Measurements from ENCODE around the gene EFNA4. TPM values are rescaled to one million over a fixed set of nuclear protein-coding genes. Genes with fewer than 3 reads are reported as not detected.
A peak's percentile ranks its signal among the peaks of the same experiment; 100 is the strongest.

Gene EFNA4
- polyA plus RNA-seq, 1 donor = 36.0 TPM

DNA sequence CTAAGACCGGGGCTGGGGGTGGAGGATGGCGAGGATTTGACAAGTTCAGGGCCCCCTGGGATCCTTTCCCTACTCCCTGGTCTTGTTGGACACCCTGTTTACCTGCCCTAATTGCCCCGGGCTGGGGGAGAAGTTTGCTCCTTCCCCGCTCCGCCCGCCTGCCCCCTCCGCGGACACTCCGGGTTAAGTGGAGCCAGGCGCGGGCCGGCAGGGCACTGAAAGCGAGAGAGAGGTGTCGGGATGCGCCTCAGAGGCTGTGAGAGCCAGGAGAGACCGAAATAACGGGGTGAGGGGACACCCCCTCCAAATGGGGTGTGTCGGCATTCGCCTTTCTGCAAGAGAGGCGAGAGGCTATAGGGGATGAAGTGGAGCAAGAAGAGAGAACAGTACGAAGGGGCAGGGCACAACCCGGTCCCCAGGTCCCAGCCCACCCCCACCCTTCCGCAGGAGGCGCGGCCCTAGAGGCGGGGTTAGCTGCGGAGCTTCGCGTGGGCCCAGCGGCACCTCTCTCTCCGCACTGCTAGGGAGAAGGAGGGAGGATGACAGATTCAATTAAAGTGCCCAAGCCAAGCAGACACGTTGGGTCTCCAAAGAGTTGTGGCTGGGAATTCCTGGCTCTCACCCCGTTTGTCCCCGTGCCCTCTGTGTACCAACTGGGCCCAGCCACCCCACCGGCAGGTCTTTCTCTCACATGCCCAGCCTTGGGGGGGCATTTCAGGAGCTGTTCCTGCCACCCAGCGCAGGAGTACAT lies 18.9 kb downstream of the EFNA4 start:
- H3K4me1 ChIP-seq (ENCODE audit: control insufficient read depth, insufficient read depth, low read length) = peaks cover 69% of the 10 kb centered on the region
- H3K36me3 ChIP-seq (ENCODE audit: control insufficient read depth, insufficient read depth, low read length) = no peaks in the 10 kb centered on the region
- no peak overlapping the region for H3K4me3 ChIP-seq (ENCODE audit: low read length)
- DNase-seq = no peak
- H3K27ac ChIP-seq (ENCODE audit: low read length) = no peak overlapping the region
- peaks cover 53% of the 10 kb centered on the region for H3K27me3 ChIP-seq (ENCODE audit: control insufficient read depth, insufficient read depth, low read length)
- peaks cover 13% of the 10 kb centered on the region for H3K9me3 ChIP-seq (ENCODE audit: control insufficient read depth, low read depth, low read length)
- no CpG with 5 or more reads among the region's 36 CpGs for WGBS (ENCODE audit: insufficient coverage, low lambda C conversion rate)

DNA sequence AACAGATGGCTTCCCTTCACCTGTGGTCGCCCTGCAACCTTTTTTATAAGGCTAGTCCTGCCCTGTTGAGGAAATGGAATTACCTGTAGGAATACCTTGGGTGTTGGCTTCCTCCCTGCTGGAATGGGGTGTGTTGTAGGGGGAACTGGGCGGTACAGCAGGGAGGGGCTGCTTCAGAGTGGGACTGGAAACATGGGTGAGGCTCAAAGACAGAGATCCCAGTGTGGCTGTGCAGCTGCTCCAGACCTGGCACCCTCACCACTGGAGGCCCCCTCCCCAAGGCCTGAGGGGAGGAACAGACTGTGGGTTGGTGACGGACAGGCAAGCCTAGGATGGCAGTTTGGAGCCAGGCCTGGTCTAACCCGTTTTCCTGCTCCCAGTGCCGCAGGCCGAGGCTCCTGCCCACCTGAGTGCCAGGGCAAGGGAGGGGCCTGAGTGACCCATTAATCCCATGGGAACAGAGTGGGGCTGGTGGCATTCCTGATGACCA lies 19.6 kb downstream of the EFNA4 start:
- Histone ChIP-seq H3K36me3 (ENCODE audit: control insufficient read depth, insufficient read depth, low read length) (no peaks in the 10 kb centered on the region), H3K4me1 (ENCODE audit: control insufficient read depth, insufficient read depth, low read length) (peaks cover 63% of the 10 kb centered on the region), H3K27me3 (ENCODE audit: control insufficient read depth, insufficient read depth, low read length) (peaks cover 53% of the 10 kb centered on the region), H3K9me3 (ENCODE audit: control insufficient read depth, low read depth, low read length) (peaks cover 13% of the 10 kb centered on the region), H3K4me3 (ENCODE audit: low read length) (no peak overlapping the region), H3K27ac (ENCODE audit: low read length) (no peak overlapping the region)
- no CpG with 5 or more reads among the region's 6 CpGs for WGBS (ENCODE audit: insufficient coverage, low lambda C conversion rate)
- peak; percentile 70 to 83 for DNase-seq

GRCh38 chr1:155083865-155084721 lies 20.6 kb downstream of the EFNA4 start:
- Histone ChIP-seq H3K9me3 (ENCODE audit: control insufficient read depth, low read depth, low read length) (peaks cover 13% of the 10 kb centered on the region), H3K4me3 (ENCODE audit: low read length) (peak overlapping the region; percentile 74), H3K27ac (ENCODE audit: low read length) (no peak overlapping the region), H3K36me3 (ENCODE audit: control insufficient read depth, insufficient read depth, low read length) (no peaks in the 10 kb centered on the region), H3K4me1 (ENCODE audit: control insufficient read depth, insufficient read depth, low read length) (peaks cover 56% of the 10 kb centered on the region), H3K27me3 (ENCODE audit: control insufficient read depth, insufficient read depth, low read length) (peaks cover 51% of the 10 kb centered on the region)
- WGBS (ENCODE audit: insufficient coverage, low lambda C conversion rate) = no CpG with 5 or more reads among the region's 21 CpGs
- DNase-seq = no peak

DNA sequence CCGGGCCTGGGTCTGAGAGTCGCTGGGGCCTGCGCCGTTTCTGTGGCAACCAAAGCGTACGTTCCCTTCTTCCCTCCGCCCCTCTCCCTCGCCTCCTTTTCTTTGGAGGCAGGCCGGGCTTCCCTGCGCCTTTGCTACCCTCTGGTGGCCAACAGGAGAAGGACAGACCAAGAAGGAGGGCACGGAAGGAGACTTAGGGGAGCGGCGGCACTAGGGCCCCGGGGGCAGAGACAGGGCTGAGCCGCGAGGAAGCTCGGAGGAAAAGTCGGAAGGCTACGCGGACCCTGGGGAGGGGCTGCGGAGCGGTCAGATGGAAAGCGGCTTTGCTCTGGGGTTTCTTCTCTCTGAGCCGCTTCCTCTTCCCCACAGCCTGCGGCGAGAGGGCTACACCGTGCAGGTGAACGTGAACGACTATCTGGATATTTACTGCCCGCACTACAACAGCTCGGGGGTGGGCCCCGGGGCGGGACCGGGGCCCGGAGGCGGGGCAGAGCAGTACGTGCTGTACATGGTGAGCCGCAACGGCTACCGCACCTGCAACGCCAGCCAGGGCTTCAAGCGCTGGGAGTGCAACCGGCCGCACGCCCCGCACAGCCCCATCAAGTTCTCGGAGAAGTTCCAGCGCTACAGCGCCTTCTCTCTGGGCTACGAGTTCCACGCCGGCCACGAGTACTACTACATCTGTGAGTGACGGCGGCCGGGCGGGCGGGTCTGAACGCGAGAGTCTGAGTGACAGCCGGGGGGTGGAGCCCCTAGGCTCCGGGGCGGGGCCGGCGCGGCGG lies 21.4 kb downstream of the EFNA4 start:
- no CpG with 5 or more reads among the region's 67 CpGs for WGBS (ENCODE audit: insufficient coverage, low lambda C conversion rate)
- Histone ChIP-seq H3K4me1 (ENCODE audit: control insufficient read depth, insufficient read depth, low read length) (peaks cover 51% of the 10 kb centered on the region), H3K27ac (ENCODE audit: low read length) (peak overlapping the region; percentile 91), H3K4me3 (ENCODE audit: low read length) (peak overlapping the region; percentile 74), H3K9me3 (ENCODE audit: control insufficient read depth, low read depth, low read length) (peaks cover 12% of the 10 kb centered on the region), H3K27me3 (ENCODE audit: control insufficient read depth, insufficient read depth, low read length) (peaks cover 42% of the 10 kb centered on the region), H3K36me3 (ENCODE audit: control insufficient read depth, insufficient read depth, low read length) (no peaks in the 10 kb centered on the region)
- DNase-seq = peak; percentile 94 to 99

GRCh38 chr1:155085504-155086127 lies 22.1 kb downstream of the EFNA4 start:
- Histone ChIP-seq H3K27me3 (ENCODE audit: control insufficient read depth, insufficient read depth, low read length) (peaks cover 35% of the 10 kb centered on the region), H3K27ac (ENCODE audit: low read length) (peak overlapping the region; percentile 91), H3K4me1 (ENCODE audit: control insufficient read depth, insufficient read depth, low read length) (peaks cover 44% of the 10 kb centered on the region), H3K36me3 (ENCODE audit: control insufficient read depth, insufficient read depth, low read length) (no peaks in the 10 kb centered on the region), H3K4me3 (ENCODE audit: low read length) (peak overlapping the region; percentile 74), H3K9me3 (ENCODE audit: control insufficient read depth, low read depth, low read length) (peaks cover 6% of the 10 kb centered on the region)
- DNase-seq = peak in 1 of 2 donors; percentile 66
- no CpG with 5 or more reads among the region's 32 CpGs for WGBS (ENCODE audit: insufficient coverage, low lambda C conversion rate)

DNA sequence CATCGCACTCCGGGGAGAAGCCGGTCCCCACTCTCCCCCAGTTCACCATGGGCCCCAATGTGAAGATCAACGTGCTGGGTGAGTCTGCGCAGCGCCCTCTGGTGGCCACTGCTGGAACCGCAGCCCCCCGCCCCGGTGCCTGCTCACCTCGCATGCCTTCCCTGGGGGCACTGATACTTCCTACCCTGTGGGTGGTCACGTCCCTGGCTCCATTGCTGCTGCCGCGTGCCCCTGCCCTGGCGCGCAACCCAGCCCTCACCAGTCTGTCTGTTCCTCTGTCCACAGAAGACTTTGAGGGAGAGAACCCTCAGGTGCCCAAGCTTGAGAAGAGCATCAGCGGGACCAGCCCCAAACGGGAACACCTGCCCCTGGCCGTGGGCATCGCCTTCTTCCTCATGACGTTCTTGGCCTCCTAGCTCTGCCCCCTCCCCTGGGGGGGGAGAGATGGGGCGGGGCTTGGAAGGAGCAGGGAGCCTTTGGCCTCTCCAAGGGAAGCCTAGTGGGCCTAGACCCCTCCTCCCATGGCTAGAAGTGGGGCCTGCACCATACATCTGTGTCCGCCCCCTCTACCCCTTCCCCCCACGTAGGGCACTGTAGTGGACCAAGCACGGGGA lies 22.7 kb downstream of the EFNA4 start:
- Histone ChIP-seq H3K9me3 (ENCODE audit: control insufficient read depth, low read depth, low read length) (peaks cover 3% of the 10 kb centered on the region), H3K36me3 (ENCODE audit: control insufficient read depth, insufficient read depth, low read length) (no peaks in the 10 kb centered on the region), H3K4me1 (ENCODE audit: control insufficient read depth, insufficient read depth, low read length) (peaks cover 41% of the 10 kb centered on the region), H3K27me3 (ENCODE audit: control insufficient read depth, insufficient read depth, low read length) (peaks cover 29% of the 10 kb centered on the region), H3K27ac (ENCODE audit: low read length) (no peak overlapping the region), H3K4me3 (ENCODE audit: low read length) (peak overlapping the region; percentile 74)
- DNase-seq = peak in 1 of 2 donors; percentile 62
- no CpG with 5 or more reads among the region's 24 CpGs for WGBS (ENCODE audit: insufficient coverage, low lambda C conversion rate)

DNA sequence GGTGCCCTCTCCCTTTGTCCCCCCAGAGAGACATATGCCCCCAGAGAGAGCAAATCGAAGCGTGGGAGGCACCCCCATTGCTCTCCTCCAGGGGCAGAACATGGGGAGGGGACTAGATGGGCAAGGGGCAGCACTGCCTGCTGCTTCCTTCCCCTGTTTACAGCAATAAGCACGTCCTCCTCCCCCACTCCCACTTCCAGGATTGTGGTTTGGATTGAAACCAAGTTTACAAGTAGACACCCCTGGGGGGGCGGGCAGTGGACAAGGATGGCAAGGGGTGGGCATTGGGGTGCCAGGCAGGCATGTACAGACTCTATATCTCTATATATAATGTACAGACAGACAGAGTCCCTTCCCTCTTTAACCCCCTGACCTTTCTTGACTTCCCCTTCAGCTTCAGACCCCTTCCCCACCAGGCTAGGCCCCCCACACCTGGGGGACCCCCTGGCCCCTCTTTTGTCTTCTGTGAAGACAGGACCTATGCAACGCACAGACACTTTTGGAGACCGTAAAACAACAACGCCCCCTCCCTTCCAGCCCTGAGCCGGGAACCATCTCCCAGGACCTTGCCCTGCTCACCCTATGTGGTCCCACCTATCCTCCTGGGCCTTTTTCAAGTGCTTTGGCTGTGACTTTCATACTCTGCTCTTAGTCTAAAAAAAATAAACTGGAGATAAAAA lies 23.5 kb downstream of the EFNA4 start:
- DNase-seq = no peak
- no peak overlapping the region for H3K27ac ChIP-seq (ENCODE audit: low read length)

GRCh38 chr1:155091071-155092051 lies 27.8 kb downstream of the EFNA4 start:
- no peaks in the 10 kb centered on the region for H3K27me3 ChIP-seq (ENCODE audit: control insufficient read depth, insufficient read depth, low read length)
- H3K4me3 ChIP-seq (ENCODE audit: low read length) = no peak overlapping the region
- WGBS (ENCODE audit: insufficient coverage, low lambda C conversion rate) = no CpG with 5 or more reads among the region's 29 CpGs
- H3K36me3 ChIP-seq (ENCODE audit: control insufficient read depth, insufficient read depth, low read length) = no peaks in the 10 kb centered on the region
- H3K4me1 ChIP-seq (ENCODE audit: control insufficient read depth, insufficient read depth, low read length) = peaks cover 20% of the 10 kb centered on the region
- no peak overlapping the region for H3K27ac ChIP-seq (ENCODE audit: low read length)
- DNase-seq = peak; percentile 68 to 79
- H3K9me3 ChIP-seq (ENCODE audit: control insufficient read depth, low read depth, low read length) = no peaks in the 10 kb centered on the region

More for the DNA sequence above, 23.5 kb downstream of the EFNA4 start:
- peaks cover 45% of the 10 kb centered on the region for H3K4me1 ChIP-seq (ENCODE audit: control insufficient read depth, insufficient read depth, low read length)
- H3K36me3 ChIP-seq (ENCODE audit: control insufficient read depth, insufficient read depth, low read length) = no peaks in the 10 kb centered on the region
- no CpG with 5 or more reads among the region's 8 CpGs for WGBS (ENCODE audit: insufficient coverage, low lambda C conversion rate)
- peaks cover 21% of the 10 kb centered on the region for H3K27me3 ChIP-seq (ENCODE audit: control insufficient read depth, insufficient read depth, low read length)
- no peak overlapping the region for H3K4me3 ChIP-seq (ENCODE audit: low read length)
- H3K9me3 ChIP-seq (ENCODE audit: control insufficient read depth, low read depth, low read length) = peaks cover 3% of the 10 kb centered on the region
